Naive thymus-derived CD4-positive, alpha-beta T cell (primary cell): ENCODE results near the gene ASCC3. TPM values are rescaled to one million over a fixed set of nuclear protein-coding genes. Genes with fewer than 3 reads are reported as not detected.

Experiments used
- ATAC-seq: fragments of 150-1000 bp; cut with Tn5 transposase; 2 replicates; pipeline ENCODE4 v1.10.0; 2021; ENCODE audit warnings: mild to moderate bottlenecking, moderate library complexity
- CTCF ChIA-PET: fragments of 350-600 bp; sonication (Branson Sonifier 250); formaldehyde crosslinking; loops from one replicate; lab custom pipeline; 2021; ENCODE audit warnings: antibody characterized with exemption; lab: Charles Lee
- POLR2A ChIA-PET: fragments of 350-600 bp; sonication (Branson Sonifier 250); formaldehyde crosslinking; loops from one replicate; lab custom pipeline; 2021; ENCODE audit warnings: antibody characterized with exemption, inconsistent platforms; lab: Charles Lee
- DNase-seq, 9 donors: peaks; one replicate each; pipeline versions ENCODE4 v3.0.0 to v3.0.0-alpha.2; 2020 to 2022; ENCODE audit warnings: mixed read lengths in 1 of 9
- H3K27ac ChIP-seq: one replicate; pipeline ENCODE4 v1.7.0; 2013; ENCODE audit warnings: mild to moderate bottlenecking, low read depth, low read length, moderate library complexity
- H3K27me3 ChIP-seq, 2 donors: one replicate each; pipeline ENCODE4 v1.7.0; 2013; ENCODE audit warnings: low read length in 2 of 2, mild to moderate bottlenecking in 2 of 2, moderate library complexity in 2 of 2; ENCODE audit not compliant: control insufficient read depth in 2 of 2, insufficient read depth in 2 of 2
- H3K36me3 ChIP-seq, 3 experiments: 1 replicate in 2 of 3; 2 replicates in 1 of 3; pipeline ENCODE4 v1.7.0; 2013; ENCODE audit warnings: low read length in 3 of 3, mild to moderate bottlenecking in 3 of 3, moderate library complexity in 1 of 3; ENCODE audit not compliant: insufficient read depth in 3 of 3, control insufficient read depth in 2 of 3
- H3K4me1 ChIP-seq, 2 donors: one replicate each; pipeline ENCODE4 v1.7.0; 2013; ENCODE audit warnings: low read length in 2 of 2, mild to moderate bottlenecking in 2 of 2, moderate library complexity in 1 of 2; ENCODE audit not compliant: control insufficient read depth in 2 of 2, insufficient read depth in 2 of 2
- H3K4me3 ChIP-seq: 2 replicates; pipeline ENCODE4 v1.7.0; 2013; ENCODE audit warnings: mild to moderate bottlenecking, low read length
- H3K9me3 ChIP-seq, 3 experiments: 1 replicate in 2 of 3; 2 replicates in 1 of 3; pipeline ENCODE4 v1.7.0; 2013; ENCODE audit warnings: low read length in 3 of 3; ENCODE audit not compliant: control insufficient read depth in 2 of 3
- H3K27ac Mint-ChIP-seq, 9 donors: one replicate each; pipeline ENCODE4 v1.8.0; 2020 to 2022; ENCODE audit warnings: mixed read lengths in 9 of 9, mild to moderate bottlenecking in 8 of 9, moderate library complexity in 5 of 9, inconsistent platforms in 2 of 9
- H3K27me3 Mint-ChIP-seq, 5 donors: one replicate each; pipeline ENCODE4 v1.8.0; 2021 to 2022; ENCODE audit warnings: mixed read lengths in 5 of 5, mild to moderate bottlenecking in 1 of 5
- H3K36me3 Mint-ChIP-seq, 5 donors: one replicate each; pipeline ENCODE4 v1.8.0; 2020 to 2022; ENCODE audit warnings: mixed read lengths in 5 of 5, mild to moderate bottlenecking in 3 of 5, inconsistent platforms in 1 of 5
- H3K4me1 Mint-ChIP-seq, 7 donors: one replicate each; pipeline ENCODE4 v1.8.0; 2020 to 2022; ENCODE audit warnings: mixed read lengths in 7 of 7, mild to moderate bottlenecking in 3 of 7, inconsistent platforms in 1 of 7
- H3K4me3 Mint-ChIP-seq, 10 donors: one replicate each; pipeline ENCODE4 v1.8.0; 2020 to 2022; ENCODE audit warnings: mild to moderate bottlenecking in 10 of 10, mixed read lengths in 10 of 10, moderate library complexity in 6 of 10, inconsistent platforms in 2 of 10
- H3K9me3 Mint-ChIP-seq, 11 donors: one replicate each; pipeline ENCODE4 v1.8.0; 2020 to 2022; ENCODE audit warnings: mixed read lengths in 11 of 11, mild to moderate bottlenecking in 4 of 11, inconsistent platforms in 1 of 11, moderate library complexity in 1 of 11
- intact Hi-C, 2 donors: fragments of 100-400 bp; cut with micrococcal nuclease; formaldehyde crosslinking; loops; one replicate each; pipeline ENCODE4 v1.15.1; 2023
- polyA plus RNA-seq, 2 donors: library from polyadenylated mRNA; unstranded; fragments of 300-500 nt; fragmentation: Illumina TruSeq; gene quantifications; one replicate each; pipeline ENCODE4 v1.2.3, GENCODE V29; 2021
- total RNA-seq, 6 experiments: library from RNA in 5 of 6; stranded (reverse) in 5 of 6; gene quantifications; 1 replicate in 5 of 6; 2 replicates in 1 of 6; pipeline ENCODE4 v1.2.3 and lab custom pipeline; 2021 to 2026

ASCC3 gene
- total and polyA plus RNA-seq, 7 experiments from 2014 or later = 19.6 to 73.8 (median 41.6) TPM

DNA sequence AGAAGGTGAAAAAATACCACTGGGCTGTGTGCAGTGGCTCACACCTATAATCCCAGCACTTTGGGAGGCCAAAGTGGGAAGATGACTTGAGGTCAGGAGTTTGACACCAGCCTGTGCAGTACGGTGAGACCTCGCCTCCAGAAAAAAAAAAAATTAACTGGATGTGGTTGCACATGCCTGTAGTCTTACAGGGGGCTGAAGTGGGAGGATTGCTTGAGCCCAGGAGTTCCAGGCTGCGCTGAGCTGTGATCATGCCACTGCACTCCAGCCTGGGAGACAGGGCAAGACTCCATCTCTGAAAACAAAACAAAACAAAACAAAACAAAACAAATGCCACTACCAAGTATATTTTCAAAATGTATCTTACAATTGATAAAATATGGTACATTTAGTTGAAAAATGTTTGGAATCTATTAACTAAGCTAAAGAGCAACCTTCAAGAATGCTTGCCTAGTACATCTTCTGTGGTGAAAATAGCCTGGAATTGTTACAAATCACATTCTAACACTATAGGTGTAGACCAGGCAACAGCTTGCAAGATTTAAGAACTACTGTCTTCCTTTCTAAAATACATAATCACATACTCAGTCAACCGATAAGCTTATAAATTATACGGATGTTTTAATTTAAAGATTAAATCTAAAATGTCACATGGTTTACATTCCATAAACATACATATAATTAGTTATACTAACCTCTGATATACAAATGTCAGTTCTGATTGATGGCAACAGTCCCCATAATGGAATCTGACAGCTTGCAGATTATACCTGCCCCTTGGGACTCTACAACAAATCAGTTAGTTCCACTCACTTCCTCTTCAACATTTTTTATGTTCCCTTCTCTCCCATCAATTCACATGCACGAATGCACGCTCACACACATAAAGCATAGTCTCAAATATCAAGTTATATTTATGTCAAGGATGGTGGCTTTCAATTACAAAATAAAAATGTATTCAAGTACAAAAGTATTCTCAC, 150.8 kb downstream of the ASCC3 start:
- Histone ChIP-seq H3K36me3 (no peaks in the 10 kb centered on the region), H3K9me3 (no peaks in the 10 kb centered on the region), H3K4me3 (no peak overlapping the region), H3K27ac (no peak overlapping the region), H3K27me3 (no peaks in the 10 kb centered on the region), H3K4me1 (no peaks in the 10 kb centered on the region)
- Mint-ChIP-seq H3K9me3 (peaks cover 0 to 1% (median 0%) of the 10 kb centered on the region in 11 donors), H3K4me1 (peaks cover 0 to 5% (median 3%) of the 10 kb centered on the region in 7 donors), H3K4me3 (no peak overlapping the region), H3K27ac (no peak overlapping the region), H3K36me3 (peaks cover 0 to 25% (median 0%) of the 10 kb centered on the region in 5 donors), H3K27me3 (no peaks in the 10 kb centered on the region)
- ChIA-PET CTCF (no interaction called here), POLR2A (no interaction called here)
- ATAC-seq = no peak
- no peak for DNase-seq
- intact Hi-C loops = no loop called here

DNA sequence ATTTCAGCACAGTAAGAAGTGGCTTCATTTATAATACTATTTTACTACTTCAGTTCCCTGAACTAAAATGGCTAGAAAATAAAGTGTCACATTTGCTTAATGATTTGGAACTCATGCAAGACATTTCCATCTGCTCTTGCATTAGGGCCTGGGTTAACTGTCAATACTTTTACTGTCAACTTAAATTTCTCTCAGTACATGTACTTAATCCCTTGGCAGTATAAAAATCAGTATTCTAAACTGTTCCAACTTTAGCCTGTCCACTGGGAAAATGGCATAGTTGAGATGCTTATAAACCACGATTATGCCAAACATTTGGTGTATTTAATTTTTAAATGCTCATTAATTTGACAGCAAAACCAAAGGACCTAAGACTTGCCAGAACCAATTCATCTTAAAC, 154.5 kb downstream of the ASCC3 start:
- Histone ChIP-seq H3K4me3 (no peak overlapping the region), H3K27ac (no peak overlapping the region), H3K36me3 (no peaks in the 10 kb centered on the region), H3K27me3 (no peaks in the 10 kb centered on the region), H3K9me3 (no peaks in the 10 kb centered on the region), H3K4me1 (no peaks in the 10 kb centered on the region)
- Mint-ChIP-seq H3K9me3 (peaks cover 0 to 4% (median 0%) of the 10 kb centered on the region in 11 donors), H3K4me3 (no peak overlapping the region), H3K27ac (no peak overlapping the region), H3K36me3 (peaks cover 0 to 40% (median 14%) of the 10 kb centered on the region in 5 donors), H3K4me1 (peaks cover 0 to 9% (median 0%) of the 10 kb centered on the region in 7 donors), H3K27me3 (no peaks in the 10 kb centered on the region)
- intact Hi-C loops = no loop called here
- POLR2A ChIA-PET = no interaction called here
- DNase-seq (no peak), ATAC-seq (no peak)
- CTCF ChIA-PET = no interaction called here

DNA sequence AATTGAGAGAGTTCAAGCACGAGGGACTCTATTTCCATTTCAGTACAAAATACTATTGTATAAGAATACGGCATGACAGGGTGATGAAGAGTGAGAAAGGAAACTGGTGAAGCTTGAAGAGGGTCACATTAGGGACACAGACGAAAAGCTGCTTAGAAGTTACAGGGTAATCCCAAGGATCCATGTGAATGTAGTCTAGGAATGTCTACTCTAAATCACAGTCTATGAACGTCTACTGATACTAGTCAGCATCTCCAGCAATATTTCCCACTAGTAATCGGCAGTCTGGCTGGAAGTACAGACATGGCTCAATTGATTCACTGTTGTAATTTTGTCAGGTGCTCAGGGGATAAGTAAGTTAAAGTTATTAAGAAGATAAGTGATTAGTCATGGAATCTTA, 156.4 kb downstream of the ASCC3 start:
- H3K4me1 Mint-ChIP-seq = peaks cover 5 to 15% (median 10%) of the 10 kb centered on the region in 7 donors
- ChIA-PET CTCF (no interaction called here), POLR2A (no interaction called here)
- Histone ChIP-seq H3K9me3 (no peaks in the 10 kb centered on the region), H3K27ac (no peak overlapping the region), H3K36me3 (no peaks in the 10 kb centered on the region), H3K4me1 (no peaks in the 10 kb centered on the region), H3K27me3 (no peaks in the 10 kb centered on the region), H3K4me3 (no peak overlapping the region)
- intact Hi-C loops = no loop called here
- H3K4me3 Mint-ChIP-seq = no peak overlapping the region
- H3K9me3 Mint-ChIP-seq = peaks cover 0 to 4% (median 0%) of the 10 kb centered on the region in 11 donors
- ATAC-seq = no peak
- no peaks in the 10 kb centered on the region for H3K27me3 Mint-ChIP-seq
- peaks cover 0 to 47% (median 14%) of the 10 kb centered on the region in 5 donors for H3K36me3 Mint-ChIP-seq
- no peak for DNase-seq
- peak overlapping the region in 2 of 9 donors; percentile 5 to 16 for H3K27ac Mint-ChIP-seq

DNA sequence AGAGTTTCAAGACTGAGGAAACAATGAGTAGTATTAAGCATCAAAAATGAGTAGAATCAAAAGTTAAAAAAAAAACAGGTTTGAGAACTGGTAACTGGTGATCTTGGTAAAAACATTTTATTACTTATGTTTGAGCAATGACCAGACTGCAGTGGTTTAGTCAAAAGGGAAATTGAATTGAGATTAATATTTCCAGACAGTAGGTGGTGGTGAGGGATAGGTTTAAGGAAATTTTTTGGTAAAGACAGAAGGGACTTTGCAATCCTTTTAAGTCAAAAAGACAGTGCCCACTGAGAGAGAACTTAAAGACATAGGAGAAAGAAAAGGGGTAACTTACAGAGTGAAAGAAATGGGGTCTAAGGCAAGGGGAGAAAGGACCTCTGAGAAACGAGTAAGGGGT, 156.9 kb downstream of the ASCC3 start:
- Mint-ChIP-seq H3K27ac (peak overlapping the region in 2 of 9 donors; percentile 5 to 16), H3K9me3 (peaks cover 0 to 4% (median 0%) of the 10 kb centered on the region in 11 donors), H3K4me1 (peaks cover 5 to 16% (median 10%) of the 10 kb centered on the region in 7 donors), H3K36me3 (peaks cover 0 to 47% (median 14%) of the 10 kb centered on the region in 5 donors), H3K27me3 (no peaks in the 10 kb centered on the region), H3K4me3 (no peak overlapping the region)
- CTCF ChIA-PET = no interaction called here
- Histone ChIP-seq H3K27me3 (no peaks in the 10 kb centered on the region), H3K27ac (no peak overlapping the region), H3K9me3 (no peaks in the 10 kb centered on the region), H3K4me1 (no peaks in the 10 kb centered on the region), H3K36me3 (no peaks in the 10 kb centered on the region), H3K4me3 (no peak overlapping the region)
- POLR2A ChIA-PET = no interaction called here
- no peak for ATAC-seq
- no peak for DNase-seq
- intact Hi-C loops = no loop called here

DNA sequence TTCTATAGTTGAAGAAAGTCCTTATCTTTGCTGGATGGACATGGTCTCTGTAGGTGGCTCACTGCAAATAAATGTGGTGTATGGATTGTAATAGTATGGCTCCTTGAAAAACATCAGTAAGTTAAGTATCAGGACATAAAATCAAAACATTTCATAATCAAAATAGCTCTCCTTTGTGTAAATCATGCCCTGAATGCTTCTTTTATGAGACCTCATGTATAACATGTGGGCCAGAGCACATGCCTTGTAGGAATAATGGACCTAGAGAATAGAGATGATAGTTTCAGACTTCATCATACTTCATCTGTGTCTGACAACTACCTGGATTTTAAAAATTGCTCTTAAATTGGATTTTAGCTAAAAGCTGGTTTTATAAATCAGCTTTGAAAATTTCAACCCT, 159.9 kb downstream of the ASCC3 start:
- Mint-ChIP-seq H3K27me3 (no peaks in the 10 kb centered on the region), H3K4me3 (no peak overlapping the region), H3K36me3 (peaks cover 0 to 51% (median 23%) of the 10 kb centered on the region in 5 donors), H3K9me3 (peaks cover 0 to 4% (median 0%) of the 10 kb centered on the region in 11 donors), H3K27ac (peak overlapping the region in 1 of 9 donors; percentile 4), H3K4me1 (peaks cover 5 to 16% (median 10%) of the 10 kb centered on the region in 7 donors)
- Histone ChIP-seq H3K27ac (no peak overlapping the region), H3K27me3 (no peaks in the 10 kb centered on the region), H3K9me3 (no peaks in the 10 kb centered on the region), H3K36me3 (no peaks in the 10 kb centered on the region), H3K4me1 (no peaks in the 10 kb centered on the region), H3K4me3 (no peak overlapping the region)
- intact Hi-C loops = no loop called here
- ATAC-seq = no peak
- no peak for DNase-seq
- POLR2A ChIA-PET = no interaction called here
- CTCF ChIA-PET = no interaction called here

DNA sequence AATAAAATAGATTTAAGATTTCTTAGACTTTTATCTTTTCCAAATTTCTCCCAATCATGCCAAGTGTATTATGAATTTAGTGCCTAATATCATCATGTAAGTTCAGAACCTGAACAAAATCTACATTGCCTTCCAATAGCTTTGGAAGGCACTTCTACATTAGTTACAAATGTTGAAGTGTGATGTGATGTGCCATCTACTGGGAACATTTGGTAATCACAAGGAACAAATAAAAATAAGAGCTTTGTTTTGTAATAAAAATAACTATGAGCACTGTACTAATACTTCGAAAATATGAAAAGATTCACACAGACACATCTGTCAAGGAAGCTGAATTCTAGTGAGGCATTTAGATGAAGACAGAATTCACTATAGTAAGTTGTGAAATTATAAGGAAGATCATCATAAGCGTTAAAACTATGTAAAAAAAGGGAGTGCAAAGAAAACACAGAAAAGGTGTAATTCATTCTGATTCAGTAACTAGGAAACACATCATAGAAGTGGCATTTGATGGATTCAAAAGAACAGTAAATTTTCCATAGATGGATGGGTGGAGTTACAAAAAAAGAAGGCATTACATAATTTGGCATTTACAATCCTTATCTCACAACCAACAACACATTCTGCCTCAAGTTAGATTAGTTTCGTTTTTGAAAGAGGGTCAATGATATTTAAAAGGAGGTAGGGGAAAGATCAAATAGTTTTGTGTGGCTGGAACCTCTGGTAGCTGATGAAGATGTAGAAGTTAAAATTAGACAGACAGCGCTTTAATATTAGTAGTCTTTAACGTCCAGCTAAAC, 161.0 kb downstream of the ASCC3 start:
- H3K4me3 ChIP-seq = no peak overlapping the region
- no peaks in the 10 kb centered on the region for H3K36me3 ChIP-seq
- POLR2A ChIA-PET = no interaction called here
- DNase-seq (no peak), ATAC-seq (no peak)
- Mint-ChIP-seq H3K4me1 (peaks cover 5 to 16% (median 8%) of the 10 kb centered on the region in 7 donors), H3K27me3 (no peaks in the 10 kb centered on the region), H3K9me3 (peaks cover 0 to 2% (median 0%) of the 10 kb centered on the region in 11 donors), H3K36me3 (peaks cover 0 to 43% (median 24%) of the 10 kb centered on the region in 5 donors), H3K27ac (peak overlapping the region in 3 of 9 donors; percentile 3 to 12 (median 10)), H3K4me3 (peak overlapping the region in 3 of 10 donors; percentile 17 to 30 (median 19))
- intact Hi-C loops = loop anchor here (1.0 to 5.0 kb wide), 2 partner anchors 604 to 718 kb away; no protein-coding TSS in a partner anchor
- H3K27ac ChIP-seq = no peak overlapping the region
- H3K27me3 ChIP-seq = no peaks in the 10 kb centered on the region
- H3K4me1 ChIP-seq = no peaks in the 10 kb centered on the region
- CTCF ChIA-PET = interaction anchor here (0.5 to 1.0 kb wide), 2 partner anchors 24 to 612 kb away, joined by 3 read pairs; no protein-coding TSS in a partner anchor
- no peaks in the 10 kb centered on the region for H3K9me3 ChIP-seq
